Adipocyte (in vitro differentiated cells): ENCODE data around the gene QSER1.

ENCODE experiments used
- DNase-seq: peaks from one replicate; pipeline ENCODE4 v3.0.0-alpha.2; 2015; ENCODE audit warnings: low read depth
- H3K27me3 ChIP-seq: replicated peaks from 2 replicates; pipeline ENCODE4 v1.7.0; 2013; ENCODE audit warnings: mild to moderate bottlenecking, low read length, moderate library complexity; ENCODE audit not compliant: control insufficient read depth, insufficient read depth
- H3K36me3 ChIP-seq: 2 replicates; pipeline ENCODE4 v1.7.0; 2013; ENCODE audit warnings: low read length, mild to moderate bottlenecking, moderate library complexity; ENCODE audit not compliant: control insufficient read depth, insufficient read depth, severe bottlenecking
- H3K4me1 ChIP-seq: 2 replicates; pipeline ENCODE4 v1.7.0; 2013; ENCODE audit warnings: mild to moderate bottlenecking, low read length, moderate library complexity; ENCODE audit not compliant: control insufficient read depth, insufficient read depth
- H3K4me3 ChIP-seq: 2 replicates; pipeline ENCODE4 v1.7.0; 2013; ENCODE audit warnings: mild to moderate bottlenecking, low read length, moderate library complexity
- H3K9ac ChIP-seq: 2 replicates; pipeline ENCODE4 v1.7.0; 2013; ENCODE audit warnings: mild to moderate bottlenecking, low read length, moderate library complexity
- H3K9me3 ChIP-seq: 2 replicates; pipeline ENCODE4 v1.7.0; 2013; ENCODE audit warnings: mild to moderate bottlenecking, low read length, moderate library complexity; ENCODE audit not compliant: control insufficient read depth

Gene QSER1

GRCh38 chr11:33001281-33001680 is 108.7 kb downstream of the QSER1 start:
- H3K9ac ChIP-seq = no peak overlapping the region
- H3K9me3 ChIP-seq = no peaks in the 10 kb centered on the region
- H3K4me1 ChIP-seq = peaks cover 30% of the 10 kb centered on the region
- H3K36me3 ChIP-seq = no peaks in the 10 kb centered on the region
- no peaks in the 10 kb centered on the region for H3K27me3 ChIP-seq
- no peak overlapping the region for H3K4me3 ChIP-seq
- no peak for DNase-seq

GRCh38 chr11:33001751-33002542 is 109.3 kb downstream of the QSER1 start:
- no peak for DNase-seq
- no peak overlapping the region for H3K9ac ChIP-seq

GRCh38 chr11:33005175-33005574 is 112.6 kb downstream of the QSER1 start:
- Histone ChIP-seq H3K9ac (no peak overlapping the region), H3K36me3 (no peaks in the 10 kb centered on the region), H3K9me3 (no peaks in the 10 kb centered on the region), H3K27me3 (no peaks in the 10 kb centered on the region), H3K4me3 (no peak overlapping the region), H3K4me1 (peaks cover 22% of the 10 kb centered on the region)
- DNase-seq = no peak

More at GRCh38 chr11:33001751-33002542, 109.3 kb downstream of the QSER1 start:
- no peaks in the 10 kb centered on the region for H3K27me3 ChIP-seq
- peaks cover 30% of the 10 kb centered on the region for H3K4me1 ChIP-seq
- H3K36me3 ChIP-seq = no peaks in the 10 kb centered on the region
- H3K9me3 ChIP-seq = no peaks in the 10 kb centered on the region
- H3K4me3 ChIP-seq = no peak overlapping the region

- H3K9ac ChIP-seq = no peak overlapping the region
- no peaks in the 10 kb centered on the region for H3K27me3 ChIP-seq
- no peak for DNase-seq
- H3K4me1 ChIP-seq = peaks cover 14% of the 10 kb centered on the region
- H3K9me3 ChIP-seq = no peaks in the 10 kb centered on the region
- no peak overlapping the region for H3K4me3 ChIP-seq
- no peaks in the 10 kb centered on the region for H3K36me3 ChIP-seq
These were observed 113.4 kb downstream of the QSER1 start for GRCh38 chr11:33006010-33006409.

- Histone ChIP-seq H3K27me3 (no peaks in the 10 kb centered on the region), H3K4me1 (peaks cover 13% of the 10 kb centered on the region), H3K9me3 (no peaks in the 10 kb centered on the region), H3K4me3 (no peak overlapping the region), H3K9ac (no peak overlapping the region), H3K36me3 (no peaks in the 10 kb centered on the region)
- no peak for DNase-seq
These were observed 121.1 kb downstream of the QSER1 start for GRCh38 chr11:33013755-33014154.

- Histone ChIP-seq H3K36me3 (no peaks in the 10 kb centered on the region), H3K9me3 (no peaks in the 10 kb centered on the region), H3K4me3 (peak within 1 kb of the TSS; percentile 83), H3K9ac (peak within 1 kb of the TSS; percentile 78), H3K4me1 (peaks cover 13% of the 10 kb centered on the region), H3K27me3 (no peaks in the 10 kb centered on the region)
- DNase-seq = peak; percentile 97
These were observed 123.3 kb downstream of the QSER1 start, which contains the start of gene DEPDC7 for GRCh38 chr11:33015621-33016551. DEPDC7 (plus strand) TSS chr11:33015878; CDS start chr11:33015956, 78 bp downstream.

- H3K9me3 ChIP-seq = no peaks in the 10 kb centered on the region
- H3K4me3 ChIP-seq = peak overlapping the region; percentile 83
- peak overlapping the region; percentile 78 for H3K9ac ChIP-seq
- no peaks in the 10 kb centered on the region for H3K27me3 ChIP-seq
- peaks cover 12% of the 10 kb centered on the region for H3K4me1 ChIP-seq
- DNase-seq = no peak
- H3K36me3 ChIP-seq = no peaks in the 10 kb centered on the region
These were observed 124.0 kb downstream of the QSER1 start for GRCh38 chr11:33016654-33017053.

- Histone ChIP-seq H3K36me3 (no peaks in the 10 kb centered on the region), H3K4me3 (peak overlapping the region; percentile 83), H3K4me1 (peaks cover 8% of the 10 kb centered on the region), H3K9me3 (no peaks in the 10 kb centered on the region), H3K9ac (no peak overlapping the region), H3K27me3 (no peaks in the 10 kb centered on the region)
- DNase-seq = no peak
These were observed 124.9 kb downstream of the QSER1 start for GRCh38 chr11:33017478-33017877.

- peaks cover 8% of the 10 kb centered on the region for H3K4me1 ChIP-seq
- H3K9me3 ChIP-seq = no peaks in the 10 kb centered on the region
- DNase-seq = no peak
- no peaks in the 10 kb centered on the region for H3K36me3 ChIP-seq
- H3K9ac ChIP-seq = no peak overlapping the region
- no peaks in the 10 kb centered on the region for H3K27me3 ChIP-seq
- no peak overlapping the region for H3K4me3 ChIP-seq
These were observed 125.4 kb downstream of the QSER1 start for GRCh38 chr11:33017965-33018364.

- Histone ChIP-seq H3K4me1 (peaks cover 8% of the 10 kb centered on the region), H3K27me3 (no peaks in the 10 kb centered on the region), H3K9ac (no peak overlapping the region), H3K9me3 (no peaks in the 10 kb centered on the region), H3K4me3 (no peak overlapping the region), H3K36me3 (no peaks in the 10 kb centered on the region)
- DNase-seq = no peak
These were observed 126.2 kb downstream of the QSER1 start for GRCh38 chr11:33018840-33019239.

GRCh38 chr11:33021501-33021900 is 128.9 kb downstream of the QSER1 start:
- no peak for DNase-seq
- Histone ChIP-seq H3K27me3 (no peaks in the 10 kb centered on the region), H3K36me3 (no peaks in the 10 kb centered on the region), H3K9ac (no peak overlapping the region), H3K4me1 (peaks cover 5% of the 10 kb centered on the region), H3K4me3 (no peak overlapping the region), H3K9me3 (no peaks in the 10 kb centered on the region)
